Central memory CD4-positive, alpha-beta T cell (primary cell): Measurements from ENCODE around the gene NAV1.
"Not testable (repeated sequence)": the region's sequence is repeated elsewhere in the genome, so short reads cannot be mapped to it uniquely, and the experiment has no call there.

ENCODE experiments used
- DNase-seq: peaks from one replicate; pipeline ENCODE4 v3.0.0; 2022

Gene NAV1

GRCh38 chr1:201528631-201529252 is 10.2 kb upstream of the NAV1 start:
- no peak for DNase-seq

GRCh38 chr1:201530741-201531531 is 8.0 kb upstream of the NAV1 start:
- no peak for DNase-seq

- no peak for DNase-seq
Observed at GRCh38 chr1:201531551-201532425, 7.1 kb upstream of the NAV1 start.

GRCh38 chr1:201533836-201534235 is 5.1 kb upstream of the NAV1 start:
- DNase-seq = no peak

- no peak for DNase-seq
Observed at GRCh38 chr1:201535046-201535918, 3.6 kb upstream of the NAV1 start.

GRCh38 chr1:201535919-201536245 is 3.0 kb upstream of the NAV1 start:
- no peak for DNase-seq

- no peak for DNase-seq
Observed at GRCh38 chr1:201536558-201536957, 2.4 kb upstream of the NAV1 start.

GRCh38 chr1:201537028-201537427 is 1.9 kb upstream of the NAV1 start:
- DNase-seq = no peak

- no peak for DNase-seq
Observed at GRCh38 chr1:201537467-201537866, 1.5 kb upstream of the NAV1 start.

GRCh38 chr1:201537891-201538611 is 876 bp upstream of the NAV1 start:
- no peak for DNase-seq

- DNase-seq = no peak
Observed at GRCh38 chr1:201539561-201540431, 869 bp downstream of the NAV1 start.

GRCh38 chr1:201540846-201541735 is 2.2 kb downstream of the NAV1 start:
- no peak for DNase-seq

- DNase-seq = no peak
Observed at GRCh38 chr1:201542309-201543035, 3.5 kb downstream of the NAV1 start.

GRCh38 chr1:201543871-201544642 is 5.1 kb downstream of the NAV1 start:
- no peak for DNase-seq

- no peak for DNase-seq
Observed at GRCh38 chr1:201544710-201545109, 5.8 kb downstream of the NAV1 start.

- no peak for DNase-seq
Observed at GRCh38 chr1:201545851-201546492, 7.0 kb downstream of the NAV1 start.

- DNase-seq = not testable (repeated sequence)
Observed at GRCh38 chr1:201549522-201549921, 10.6 kb downstream of the NAV1 start.

- no peak for DNase-seq
Observed at GRCh38 chr1:201551096-201551495, 12.2 kb downstream of the NAV1 start.
